ENCODE measurements around the gene POLR2J3.
"Not testable (repeated sequence)": the region's sequence is repeated elsewhere in the genome, so short reads cannot be mapped to it uniquely, and the experiment has no call there.

- not testable (repeated sequence) for TF ChIP-seq EZH2 (IDR thresholded peaks at IDR 0.05; ENCODE audit: borderline replicate concordance, low read depth, low read length, severe bottlenecking); CTCF (IDR thresholded peaks at IDR 0.05; ENCODE audit: extremely low read depth in 1 of 2, insufficient read depth in 1 of 2, low read depth in 1 of 2, low read length in 2 of 2); POLR2A (IDR thresholded peaks at IDR 0.05; ENCODE audit: low read depth, low read length)
Observed at GRCh38 chr7:102583495-102583894, 11.1 kb upstream of the POLR2J3 start.
